GM18951 (cell line): ENCODE results near the gene DHX34.
"Not testable (repeated sequence)": the region's sequence is repeated elsewhere in the genome, so short reads cannot be mapped to it uniquely, and the experiment has no call there.

Source experiments
- POLR2A ChIP-seq: IDR thresholded peaks from 4 replicates; pipeline ENCODE4 v1.6.1; 2011; ENCODE audit warnings: mild to moderate bottlenecking; ENCODE audit not compliant: insufficient read length, insufficient read depth; ENCODE audit errors: extremely low read depth
- in situ Hi-C: fragments of 300-500 bp; cut with MboI; formaldehyde crosslinking; loops from one replicate; pipeline ENCODE4 v1.12.0; 2022; ENCODE audit warnings: low sequenced_read_pairs, mixed read lengths, inconsistent platforms; ENCODE audit not compliant: unreplicated experiment

DHX34 gene

DNA sequence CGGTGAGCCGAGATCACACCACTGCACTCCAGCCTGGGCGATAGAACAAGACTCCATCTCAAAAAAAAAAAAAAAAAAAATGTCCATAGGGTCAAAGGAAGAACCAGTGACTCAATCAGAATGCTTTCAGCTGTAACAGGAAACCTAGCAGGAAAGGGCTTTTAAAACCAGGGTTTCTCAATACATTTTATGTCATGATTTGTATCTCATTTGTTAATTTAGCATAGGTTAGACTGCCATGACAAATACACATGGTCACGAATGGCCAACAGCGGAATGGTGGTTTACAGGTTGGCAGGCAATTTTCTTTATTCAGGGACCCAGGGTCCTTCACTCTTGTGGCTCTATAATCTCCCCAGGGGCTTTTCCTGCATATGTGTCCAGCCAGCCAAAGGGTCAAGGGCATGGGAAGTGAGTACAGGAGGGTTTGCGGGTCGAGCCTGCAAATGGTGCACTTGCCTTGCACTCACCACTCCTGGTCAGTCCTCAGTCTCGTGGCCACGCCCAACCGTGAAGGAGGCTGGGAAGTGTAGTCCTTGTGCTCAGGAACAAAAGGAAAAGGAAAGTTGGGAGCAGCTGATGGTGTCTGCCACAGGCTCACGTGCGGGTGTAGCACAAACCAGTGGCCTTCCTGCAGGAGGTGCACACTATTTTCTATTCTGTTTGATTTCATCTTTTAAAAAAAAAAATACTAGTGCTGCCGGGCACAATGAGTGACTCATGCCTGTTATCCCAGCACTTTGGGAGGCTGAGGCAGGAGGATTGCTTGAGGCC, 14.8 kb downstream of the DHX34 start:
- in situ Hi-C loops, result no loop called here
- TF ChIP-seq POLR2A, result no peak

DNA sequence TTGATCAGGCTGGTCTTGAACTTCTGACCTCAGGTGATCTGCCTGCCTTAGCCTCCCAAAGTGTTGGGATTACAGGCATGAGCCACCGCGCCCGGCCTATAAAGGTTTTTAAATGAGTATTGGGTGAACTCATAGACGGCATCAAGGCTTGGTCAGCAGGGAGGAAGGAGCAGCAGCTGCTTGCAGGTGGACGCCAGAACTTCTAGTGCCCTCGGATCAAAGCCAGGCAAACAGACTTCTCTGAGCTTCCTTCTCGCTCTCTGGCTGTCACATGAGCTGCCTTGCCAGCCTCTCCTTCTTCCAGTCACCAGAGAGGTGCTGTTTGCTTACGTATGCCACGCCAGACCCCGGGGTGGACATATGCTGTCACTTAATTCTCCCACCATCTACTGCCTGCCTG, 16.3 kb downstream of the DHX34 start:
- in situ Hi-C loops, result not testable (repeated sequence)

GRCh38 chr19:47370045-47370611, 21.0 kb downstream of the DHX34 start:
- in situ Hi-C loops, result no loop called here
- TF ChIP-seq POLR2A, result no peak

GRCh38 chr19:47371261-47371660, 22.1 kb downstream of the DHX34 start:
- in situ Hi-C loops, result no loop called here
- no peak for TF ChIP-seq POLR2A

DNA sequence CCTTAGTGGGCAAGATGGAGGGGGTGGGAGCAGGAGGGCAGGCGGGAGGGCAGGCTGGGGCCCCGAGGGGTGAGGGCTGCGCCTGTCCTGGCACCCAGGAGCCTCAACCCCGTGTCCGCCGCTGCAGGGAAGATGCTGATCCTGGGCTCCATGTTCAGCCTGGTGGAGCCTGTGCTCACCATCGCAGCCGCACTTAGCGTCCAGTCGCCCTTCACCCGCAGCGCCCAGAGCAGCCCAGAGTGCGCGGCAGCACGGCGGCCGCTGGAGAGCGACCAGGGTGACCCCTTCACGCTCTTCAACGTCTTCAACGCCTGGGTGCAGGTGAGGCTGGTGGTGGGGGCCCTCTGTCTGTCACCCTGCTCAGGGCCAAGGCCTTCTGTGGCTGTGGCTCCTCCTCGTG, 23.5 kb downstream of the DHX34 start:
- in situ Hi-C loops, result no loop called here
- no peak for TF ChIP-seq POLR2A

DNA sequence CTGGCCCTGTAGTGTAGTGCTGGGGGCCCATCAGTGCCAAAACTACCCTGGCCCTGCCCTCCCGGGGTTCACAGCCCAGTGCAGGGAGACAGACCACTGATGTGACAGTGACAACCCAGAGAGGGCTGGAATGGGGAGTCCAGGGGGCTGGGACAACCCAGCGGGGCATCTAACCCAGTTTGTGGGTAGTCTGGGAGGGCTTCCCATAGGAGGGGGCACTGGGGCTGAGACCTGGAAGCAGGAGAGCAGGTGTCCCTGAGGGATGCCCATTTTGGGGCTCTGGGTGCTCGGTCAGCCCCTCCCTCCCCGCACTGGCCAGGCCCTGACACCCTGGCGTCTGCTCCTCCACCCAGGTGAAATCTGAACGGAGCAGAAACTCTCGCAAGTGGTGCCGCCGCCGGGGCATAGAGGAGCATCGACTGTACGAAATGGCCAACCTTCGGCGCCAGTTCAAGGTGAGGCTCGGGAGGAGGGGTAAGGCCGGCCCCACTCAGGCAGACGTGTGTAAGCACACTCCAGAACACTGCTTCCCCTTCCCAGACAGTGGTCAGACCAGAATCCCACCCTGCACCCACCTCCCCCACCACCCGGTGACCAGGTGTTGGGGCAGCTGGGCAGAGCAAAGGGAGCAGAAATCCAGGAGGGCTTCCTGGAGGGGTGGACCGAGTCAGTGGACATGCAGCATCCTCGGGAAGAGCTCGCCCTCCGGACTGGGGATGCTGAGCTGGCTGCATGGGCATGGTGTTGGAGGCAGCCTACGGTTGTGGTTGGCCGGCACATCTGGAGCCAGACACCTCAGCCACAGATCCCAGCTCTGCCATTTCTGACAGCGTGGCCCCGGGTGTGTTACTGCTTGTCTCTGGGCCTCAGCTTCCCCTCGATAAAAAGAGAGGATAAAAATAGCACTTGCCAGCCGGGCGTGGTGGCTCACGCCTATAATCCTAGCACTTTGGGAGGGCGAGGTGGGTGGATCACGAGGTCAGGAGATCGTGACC, 24.4 kb downstream of the DHX34 start:
- in situ Hi-C loops, result no loop called here
- TF ChIP-seq POLR2A, result no peak

DNA sequence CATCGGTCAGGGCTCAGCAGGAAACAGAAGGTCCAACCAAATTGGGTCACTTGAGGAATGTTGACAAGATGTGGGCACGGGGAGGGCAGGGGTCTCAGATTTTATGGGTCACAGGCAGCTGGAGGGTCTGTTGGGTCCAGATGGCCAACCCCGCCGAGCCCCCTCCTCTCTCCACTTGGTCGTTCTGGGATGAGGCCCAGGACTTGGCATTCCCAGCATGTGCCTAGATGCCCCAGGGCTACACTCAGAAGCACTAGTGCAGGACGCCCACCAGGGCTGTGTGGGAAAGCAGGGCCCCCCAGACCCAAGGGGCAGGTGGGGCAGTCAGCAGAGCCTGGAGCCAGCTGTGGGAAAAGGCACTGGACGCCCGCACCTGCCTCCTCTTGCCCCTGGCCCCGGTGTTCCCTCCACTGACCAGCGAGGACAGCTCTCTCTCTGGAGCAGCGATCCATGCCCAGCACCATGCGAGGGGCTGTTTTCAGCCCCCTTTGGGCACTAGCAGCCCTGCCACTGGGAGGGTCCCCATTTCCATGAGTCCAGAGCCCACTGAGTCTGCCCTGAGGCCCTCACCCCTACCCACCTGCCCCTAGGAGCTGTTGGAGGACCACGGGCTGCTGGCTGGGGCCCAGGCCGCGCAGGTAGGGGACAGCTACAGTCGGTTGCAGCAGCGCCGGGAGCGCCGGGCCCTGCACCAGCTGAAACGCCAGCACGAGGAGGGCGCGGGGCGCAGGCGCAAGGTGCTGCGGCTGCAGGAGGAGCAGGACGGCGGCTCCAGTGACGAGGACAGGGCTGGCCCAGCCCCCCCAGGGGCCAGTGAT, 26.0 kb downstream of the DHX34 start:
- in situ Hi-C loops, result no loop called here
- TF ChIP-seq POLR2A, result no peak

GRCh38 chr19:47375694-47376588, 26.8 kb downstream of the DHX34 start:
- in situ Hi-C loops, result no loop called here
- TF ChIP-seq POLR2A, result no peak

- TF ChIP-seq POLR2A, result no peak
- in situ Hi-C loops, result no loop called here
Observed at GRCh38 chr19:47376589-47377144, 27.6 kb downstream of the DHX34 start.

- TF ChIP-seq POLR2A, result no peak
- in situ Hi-C loops, result no loop called here
Observed at GRCh38 chr19:47377208-47377701, 28.1 kb downstream of the DHX34 start.

- TF ChIP-seq POLR2A, result no peak
- in situ Hi-C loops, result no loop called here
Observed at GRCh38 chr19:47377801-47378200, 28.7 kb downstream of the DHX34 start.
